Activated naive CD8-positive, alpha-beta T cell treated with anti-CD3 and anti-CD28 coated beads for 36 hours (primary cell): ENCODE data around the gene CDK14. TPM values are rescaled to one million over a fixed set of nuclear protein-coding genes. Genes with fewer than 3 reads are reported as not detected.
"Not testable (repeated sequence)": the region's sequence is repeated elsewhere in the genome, so short reads cannot be mapped to it uniquely, and the experiment has no call there.

Experiments
- DNase-seq: peaks from one replicate; pipeline ENCODE4 v3.0.0; 2021
- H3K27ac Mint-ChIP-seq: one replicate; pipeline ENCODE4 v1.8.0; 2022; ENCODE audit warnings: mild to moderate bottlenecking, moderate library complexity, mixed read lengths
- H3K27me3 Mint-ChIP-seq: one replicate; pipeline ENCODE4 v1.8.0; 2022; ENCODE audit warnings: mild to moderate bottlenecking, mixed read lengths
- H3K36me3 Mint-ChIP-seq: one replicate; pipeline ENCODE4 v1.8.0; 2021; ENCODE audit warnings: mild to moderate bottlenecking, mixed read lengths
- H3K4me1 Mint-ChIP-seq: one replicate; pipeline ENCODE4 v1.8.0; 2021; ENCODE audit warnings: mixed read lengths
- H3K4me3 Mint-ChIP-seq: one replicate; pipeline ENCODE4 v1.8.0; 2022; ENCODE audit warnings: mild to moderate bottlenecking, moderate library complexity, mixed read lengths
- H3K9me3 Mint-ChIP-seq: one replicate; pipeline ENCODE4 v1.8.0; 2022; ENCODE audit warnings: mixed read lengths
- total RNA-seq, 2 experiments: library from RNA; stranded (reverse); gene quantifications; one replicate each; pipeline ENCODE4 v1.2.3, GENCODE V29; 2021

CDK14 gene
- total RNA-seq, 2 experiments from 2014 or later: 0.92 to 1.6 TPM

GRCh38 chr7:90923541-90923997 lies 327.4 kb downstream of the CDK14 start:
- Mint-ChIP-seq H3K4me3 (no peak overlapping the region), H3K9me3 (peaks cover 2% of the 10 kb centered on the region), H3K27ac (no peak overlapping the region), H3K36me3 (no peaks in the 10 kb centered on the region), H3K4me1 (no peaks in the 10 kb centered on the region), H3K27me3 (no peaks in the 10 kb centered on the region)
- DNase-seq: no peak

GRCh38 chr7:90928700-90929424 lies 332.7 kb downstream of the CDK14 start:
- H3K4me1 Mint-ChIP-seq, H3K36me3 Mint-ChIP-seq, DNase-seq, H3K27ac Mint-ChIP-seq, H3K27me3 Mint-ChIP-seq, H3K9me3 Mint-ChIP-seq: not testable (repeated sequence)
- H3K4me3 Mint-ChIP-seq: peak overlapping the region; percentile 25

- Mint-ChIP-seq H3K4me3 (no peak overlapping the region), H3K27me3 (no peaks in the 10 kb centered on the region), H3K9me3 (no peaks in the 10 kb centered on the region), H3K27ac (no peak overlapping the region), H3K4me1 (peaks cover 4% of the 10 kb centered on the region), H3K36me3 (no peaks in the 10 kb centered on the region)
- no peak for DNase-seq
Measured at GRCh38 chr7:90931986-90932916, 336.1 kb downstream of the CDK14 start.

- DNase-seq: no peak
- no peak overlapping the region for H3K4me3 Mint-ChIP-seq
- no peaks in the 10 kb centered on the region for H3K9me3 Mint-ChIP-seq
- peaks cover 4% of the 10 kb centered on the region for H3K4me1 Mint-ChIP-seq
- no peaks in the 10 kb centered on the region for H3K36me3 Mint-ChIP-seq
- no peak overlapping the region for H3K27ac Mint-ChIP-seq
- H3K27me3 Mint-ChIP-seq: no peaks in the 10 kb centered on the region
Measured at GRCh38 chr7:90933041-90933440, 336.9 kb downstream of the CDK14 start.

- Mint-ChIP-seq H3K27ac (no peak overlapping the region), H3K4me3 (no peak overlapping the region), H3K4me1 (peaks cover 3% of the 10 kb centered on the region), H3K9me3 (no peaks in the 10 kb centered on the region), H3K27me3 (no peaks in the 10 kb centered on the region), H3K36me3 (no peaks in the 10 kb centered on the region)
- no peak for DNase-seq
Measured at GRCh38 chr7:90933984-90934383, 337.9 kb downstream of the CDK14 start.

GRCh38 chr7:90938371-90938770 lies 342.2 kb downstream of the CDK14 start:
- H3K36me3 Mint-ChIP-seq: no peaks in the 10 kb centered on the region

GRCh38 chr7:90939666-90940065 lies 343.5 kb downstream of the CDK14 start:
- no peaks in the 10 kb centered on the region for H3K4me1 Mint-ChIP-seq
- H3K27ac Mint-ChIP-seq: no peak overlapping the region
- H3K9me3 Mint-ChIP-seq: no peaks in the 10 kb centered on the region
- no peaks in the 10 kb centered on the region for H3K27me3 Mint-ChIP-seq
- no peak for DNase-seq
- no peaks in the 10 kb centered on the region for H3K36me3 Mint-ChIP-seq
- H3K4me3 Mint-ChIP-seq: no peak overlapping the region

More at GRCh38 chr7:90938371-90938770, 342.2 kb downstream of the CDK14 start:
- Mint-ChIP-seq H3K4me1 (no peaks in the 10 kb centered on the region), H3K27ac (no peak overlapping the region), H3K9me3 (no peaks in the 10 kb centered on the region), H3K27me3 (no peaks in the 10 kb centered on the region), H3K4me3 (no peak overlapping the region)
- no peak for DNase-seq

GRCh38 chr7:90944021-90944420 lies 347.9 kb downstream of the CDK14 start:
- H3K9me3 Mint-ChIP-seq: no peaks in the 10 kb centered on the region
- H3K4me3 Mint-ChIP-seq: no peak overlapping the region
- DNase-seq: no peak
- no peaks in the 10 kb centered on the region for H3K36me3 Mint-ChIP-seq
- no peak overlapping the region for H3K27ac Mint-ChIP-seq
- H3K27me3 Mint-ChIP-seq: no peaks in the 10 kb centered on the region
- no peaks in the 10 kb centered on the region for H3K4me1 Mint-ChIP-seq

GRCh38 chr7:90945104-90945787 lies 349.1 kb downstream of the CDK14 start:
- Mint-ChIP-seq H3K4me3 (no peak overlapping the region), H3K27ac (no peak overlapping the region), H3K36me3 (no peaks in the 10 kb centered on the region), H3K27me3 (no peaks in the 10 kb centered on the region), H3K4me1 (no peaks in the 10 kb centered on the region), H3K9me3 (no peaks in the 10 kb centered on the region)
- no peak for DNase-seq

- Mint-ChIP-seq H3K4me3 (no peak overlapping the region), H3K4me1 (no peaks in the 10 kb centered on the region), H3K36me3 (no peaks in the 10 kb centered on the region), H3K9me3 (peaks cover 1% of the 10 kb centered on the region), H3K27me3 (no peaks in the 10 kb centered on the region), H3K27ac (no peak overlapping the region)
- no peak for DNase-seq
Measured at GRCh38 chr7:90946730-90947501, 350.8 kb downstream of the CDK14 start.

GRCh38 chr7:90948085-90948484 lies 352.0 kb downstream of the CDK14 start:
- no peaks in the 10 kb centered on the region for H3K27me3 Mint-ChIP-seq
- H3K9me3 Mint-ChIP-seq: peaks cover 1% of the 10 kb centered on the region
- no peaks in the 10 kb centered on the region for H3K4me1 Mint-ChIP-seq
- no peaks in the 10 kb centered on the region for H3K36me3 Mint-ChIP-seq
- DNase-seq: no peak
- no peak overlapping the region for H3K27ac Mint-ChIP-seq
- H3K4me3 Mint-ChIP-seq: no peak overlapping the region

GRCh38 chr7:90951229-90951628 lies 355.1 kb downstream of the CDK14 start:
- Mint-ChIP-seq H3K27ac (no peak overlapping the region), H3K27me3 (no peaks in the 10 kb centered on the region), H3K36me3 (no peaks in the 10 kb centered on the region), H3K4me1 (no peaks in the 10 kb centered on the region), H3K9me3 (peaks cover 1% of the 10 kb centered on the region), H3K4me3 (no peak overlapping the region)
- no peak for DNase-seq

- no peaks in the 10 kb centered on the region for H3K36me3 Mint-ChIP-seq
- peaks cover 1% of the 10 kb centered on the region for H3K9me3 Mint-ChIP-seq
- H3K27ac Mint-ChIP-seq: no peak overlapping the region
- no peaks in the 10 kb centered on the region for H3K4me1 Mint-ChIP-seq
- DNase-seq: no peak
- no peaks in the 10 kb centered on the region for H3K27me3 Mint-ChIP-seq
- H3K4me3 Mint-ChIP-seq: no peak overlapping the region
Measured at GRCh38 chr7:90951986-90952954, 356.1 kb downstream of the CDK14 start.
